HEK293T (cell line): ENCODE measurements around the gene FBLN2.

Source experiments
- CTCF ChIA-PET: fragments of 350-600 bp; formaldehyde crosslinking; extraction: SDS; loops from one replicate; lab custom pipeline; 2021; ENCODE audit warnings: antibody characterized with exemption, inconsistent platforms; lab: Yijun Ruan, JAX
- POLR2A ChIA-PET: fragments of 350-600 bp; formaldehyde crosslinking; extraction: SDS; loops from one replicate; lab custom pipeline; 2020; ENCODE audit warnings: antibody characterized with exemption, inconsistent platforms; lab: Yijun Ruan, JAX
- DNase-seq: peaks from one replicate; pipeline ENCODE4 v3.0.0; 2012; ENCODE audit warnings: mixed read lengths; ENCODE audit errors: extremely low spot score
- ARNT ChIP-seq: fragments of 450-650 bp; IDR thresholded peaks from 2 replicates; pipeline ENCODE4 v1.6.1; 2017; ENCODE audit warnings: mild to moderate bottlenecking
- BHLHE40 ChIP-seq: fragments of 450-650 bp; IDR thresholded peaks from 2 replicates; pipeline ENCODE4 v1.6.1; 2016; ENCODE audit warnings: mild to moderate bottlenecking, moderate library complexity, borderline replicate concordance
- CTBP1 ChIP-seq: fragments of 450-650 bp; IDR thresholded peaks from 2 replicates; pipeline ENCODE4 v1.6.1; 2016; ENCODE audit warnings: borderline replicate concordance
- ELF4 ChIP-seq: fragments of 450-650 bp; IDR thresholded peaks from 2 replicates; pipeline ENCODE4 v1.6.1; 2017; ENCODE audit warnings: antibody characterized with exemption
- FOXA1 ChIP-seq: fragments of 450-650 bp; IDR thresholded peaks from 2 replicates; pipeline ENCODE4 v1.6.1; 2016; ENCODE audit warnings: mild to moderate bottlenecking
- FOXK2 ChIP-seq: fragments of 450-650 bp; IDR thresholded peaks from 2 replicates; pipeline ENCODE4 v1.6.1; 2016; ENCODE audit warnings: mild to moderate bottlenecking
- FOXM1 ChIP-seq: fragments of 450-650 bp; IDR thresholded peaks from 2 replicates; pipeline ENCODE4 v1.6.1; 2017; ENCODE audit warnings: mild to moderate bottlenecking, borderline replicate concordance
- HDGF ChIP-seq: fragments of 450-650 bp; IDR thresholded peaks from 2 replicates; pipeline ENCODE4 v1.6.1; 2017; ENCODE audit warnings: antibody characterized with exemption, borderline replicate concordance
- L3MBTL2 ChIP-seq: fragments of 450-650 bp; conservative IDR thresholded peaks from 2 replicates; pipeline ENCODE4 v1.6.1; 2016; ENCODE audit warnings: mild to moderate bottlenecking
- LEF1 ChIP-seq: fragments of 450-650 bp; IDR thresholded peaks from 2 replicates; pipeline ENCODE4 v1.6.1; 2017; ENCODE audit warnings: mild to moderate bottlenecking, borderline replicate concordance
- NFRKB ChIP-seq: fragments of 450-650 bp; IDR thresholded peaks from 2 replicates; pipeline ENCODE4 v1.6.1; 2016; ENCODE audit warnings: mild to moderate bottlenecking, moderate library complexity
- PKNOX1 ChIP-seq: fragments of 450-650 bp; IDR thresholded peaks from 2 replicates; pipeline ENCODE4 v1.6.1; 2016
- SP1 ChIP-seq: fragments of 450-650 bp; IDR thresholded peaks from 2 replicates; pipeline ENCODE4 v1.6.1; 2017
- SUZ12 ChIP-seq: fragments of 450-650 bp; IDR thresholded peaks from 2 replicates; pipeline ENCODE4 v1.6.1; 2016; ENCODE audit warnings: mild to moderate bottlenecking
- TARDBP ChIP-seq: fragments of 450-650 bp; IDR thresholded peaks from 2 replicates; pipeline ENCODE4 v1.6.1; 2016
- ZNF384 ChIP-seq: fragments of 450-650 bp; IDR thresholded peaks from 2 replicates; pipeline ENCODE4 v1.6.1; 2016

FBLN2 gene

GRCh38 chr3:13552857-13553652, 4.1 kb downstream of the FBLN2 start:
- POLR2A ChIA-PET = no interaction called here
- TF ChIP-seq FOXA1 (no peak), FOXK2 (no peak), SUZ12 (no peak)
- DNase-seq = no peak
- CTCF ChIA-PET = no interaction called here

GRCh38 chr3:13553686-13554085, 4.8 kb downstream of the FBLN2 start:
- ChIA-PET CTCF (no interaction called here), POLR2A (no interaction called here)
- DNase-seq = no peak
- TF ChIP-seq ARNT (no peak), PKNOX1 (no peak), SP1 (no peak), ZNF384 (no peak), SUZ12 (no peak)

- ChIA-PET POLR2A (no interaction called here), CTCF (no interaction called here)
- TF ChIP-seq FOXA1 = no peak
- no peak for DNase-seq
Observed at GRCh38 chr3:13555753-13556152, 6.8 kb downstream of the FBLN2 start.

- TF ChIP-seq FOXK2 = no peak
- TF ChIP-seq HDGF = no peak
- DNase-seq = no peak
- POLR2A ChIA-PET = no interaction called here
- CTCF ChIA-PET = no interaction called here
Observed at GRCh38 chr3:13556207-13556606, 7.3 kb downstream of the FBLN2 start.

- POLR2A ChIA-PET = no interaction called here
- CTCF ChIA-PET = no interaction called here
- TF ChIP-seq BHLHE40 (no peak), FOXM1 (no peak), SUZ12 (no peak)
- DNase-seq = no peak
Observed at GRCh38 chr3:13556917-13557316, 8.0 kb downstream of the FBLN2 start.

GRCh38 chr3:13557417-13557816, 8.5 kb downstream of the FBLN2 start:
- CTCF ChIA-PET = no interaction called here
- TF ChIP-seq FOXK2 (no peak), SUZ12 (no peak)
- DNase-seq = no peak
- POLR2A ChIA-PET = no interaction called here

- CTCF ChIA-PET = no interaction called here
- TF ChIP-seq SP1 (no peak), NFRKB (no peak), BHLHE40 (no peak), FOXA1 (no peak), FOXK2 (no peak), ARNT (no peak), ELF4 (no peak), TARDBP (no peak), SUZ12 (no peak), LEF1 (no peak), ZNF384 (no peak), PKNOX1 (no peak), L3MBTL2 (no peak), FOXM1 (no peak), HDGF (no peak), CTBP1 (no peak)
- DNase-seq = no peak
- POLR2A ChIA-PET = no interaction called here
Observed at GRCh38 chr3:13557926-13558325, 9.0 kb downstream of the FBLN2 start.

- CTCF ChIA-PET = no interaction called here
- POLR2A ChIA-PET = no interaction called here
- no peak for TF ChIP-seq TARDBP
- no peak for TF ChIP-seq SP1
- TF ChIP-seq FOXM1 = no peak
- no peak for TF ChIP-seq L3MBTL2
- TF ChIP-seq FOXK2 = no peak
- no peak for TF ChIP-seq BHLHE40
- TF ChIP-seq CTBP1 = no peak
- no peak for TF ChIP-seq LEF1
- no peak for TF ChIP-seq PKNOX1
- TF ChIP-seq FOXA1 = no peak
- no peak for DNase-seq
Observed at GRCh38 chr3:13558651-13559050, 9.7 kb downstream of the FBLN2 start.
